ENCODE results near the gene RPIA. TPM values are rescaled to one million over a fixed set of nuclear protein-coding genes. Genes with fewer than 3 reads are reported as not detected.

RPIA gene
- polyA plus RNA-seq, 3 donors = 12.4 to 23.1 (median 17.9) TPM

GRCh38 chr2:88709181-88709631 lies 17.7 kb downstream of the RPIA start:
- Histone ChIP-seq H4K20me1 (ENCODE audit: insufficient read depth, low read length) (no peaks in the 10 kb centered on the region), H2AFZ (ENCODE audit: insufficient read depth, low read depth, low read length, poor library complexity, severe bottlenecking) (no peak overlapping the region)
- H3K4me1 Mint-ChIP-seq = peaks cover 8% of the 10 kb centered on the region

GRCh38 chr2:88711289-88711688 lies 19.8 kb downstream of the RPIA start:
- peaks cover 8% of the 10 kb centered on the region for H3K4me1 Mint-ChIP-seq
- no peak overlapping the region for H3K9ac ChIP-seq (ENCODE audit: insufficient read depth, low read length, poor library complexity, severe bottlenecking)
- no peak for DNase-seq
- no peak overlapping the region for H3K27ac ChIP-seq (ENCODE audit: low read depth in 1 of 2, low read length in 2 of 2)
- no peaks in the 10 kb centered on the region for H3K27me3 ChIP-seq (ENCODE audit: control insufficient read depth in 2 of 2, insufficient read depth in 2 of 2, low read length in 2 of 2)
- H3K4me3 ChIP-seq (replicated peaks in 1 of 3; ENCODE audit: low read depth in 2 of 3, low read length in 3 of 3) = no peak overlapping the region
- H3K4me1 ChIP-seq (ENCODE audit: control insufficient read depth in 1 of 2, insufficient read depth in 2 of 2, low read length in 2 of 2) = no peaks in the 10 kb centered on the region
- H3K27ac Mint-ChIP-seq = no peak overlapping the region
- intact Hi-C loops (cut with micrococcal nuclease) = no loop called here
- no peak for TF ChIP-seq CTCF (IDR thresholded peaks at IDR 0.05)
- WGBS (ENCODE audit: insufficient coverage) = 86% methylated on average over 1 of the region's 1 CpG
- H3K9me3 Mint-ChIP-seq = peaks cover 0 to 6% (median 3%) of the 10 kb centered on the region in 7 donors
- no peak overlapping the region for H3K4me3 Mint-ChIP-seq
- peaks cover 3% of the 10 kb centered on the region for H3K79me2 ChIP-seq (ENCODE audit: insufficient read depth, low read length)
- no peaks in the 10 kb centered on the region for H3K9me3 ChIP-seq (replicated peaks in 1 of 2; ENCODE audit: control insufficient read depth in 1 of 2, insufficient read depth in 1 of 2, low read length in 2 of 2)
- H3K36me3 ChIP-seq (replicated peaks in 1 of 2; ENCODE audit: control insufficient read depth in 1 of 2, insufficient read depth in 2 of 2, low read length in 2 of 2) = no peaks in the 10 kb centered on the region
- no peak overlapping the region for H3K4me2 ChIP-seq (replicated peaks; ENCODE audit: extremely low read depth, low read length, poor library complexity, severe bottlenecking)
- H2AFZ ChIP-seq (ENCODE audit: insufficient read depth, low read depth, low read length, poor library complexity, severe bottlenecking) = no peak overlapping the region
- H3K27me3 Mint-ChIP-seq (ENCODE audit: low read depth in 3 of 3) = peaks cover 0 to 2% (median 0%) of the 10 kb centered on the region in 3 donors
- H4K20me1 ChIP-seq (ENCODE audit: insufficient read depth, low read length) = no peaks in the 10 kb centered on the region
- H3K36me3 Mint-ChIP-seq = peaks cover 17 to 24% of the 10 kb centered on the region in 2 donors

More at GRCh38 chr2:88709181-88709631, 17.7 kb downstream of the RPIA start:
- peaks cover 24 to 25% of the 10 kb centered on the region in 2 donors for H3K36me3 Mint-ChIP-seq
- Histone ChIP-seq H3K4me3 (replicated peaks in 1 of 3; ENCODE audit: low read depth in 2 of 3, low read length in 3 of 3) (no peak overlapping the region), H3K79me2 (ENCODE audit: insufficient read depth, low read length) (no peaks in the 10 kb centered on the region), H3K9me3 (replicated peaks in 1 of 2; ENCODE audit: control insufficient read depth in 1 of 2, insufficient read depth in 1 of 2, low read length in 2 of 2) (peaks cover under 1 to 4% of the 10 kb centered on the region in 2 donors), H3K9ac (ENCODE audit: insufficient read depth, low read length, poor library complexity, severe bottlenecking) (no peak overlapping the region), H3K27ac (ENCODE audit: low read depth in 1 of 2, low read length in 2 of 2) (no peak overlapping the region), H3K27me3 (ENCODE audit: control insufficient read depth in 2 of 2, insufficient read depth in 2 of 2, low read length in 2 of 2) (no peaks in the 10 kb centered on the region), H3K36me3 (replicated peaks in 1 of 2; ENCODE audit: control insufficient read depth in 1 of 2, insufficient read depth in 2 of 2, low read length in 2 of 2) (peaks cover under 1 to 4% of the 10 kb centered on the region in 2 donors), H3K4me1 (ENCODE audit: control insufficient read depth in 1 of 2, insufficient read depth in 2 of 2, low read length in 2 of 2) (no peaks in the 10 kb centered on the region), H3K4me2 (replicated peaks; ENCODE audit: extremely low read depth, low read length, poor library complexity, severe bottlenecking) (no peak overlapping the region)
- H3K9me3 Mint-ChIP-seq = peaks cover 3 to 14% (median 10%) of the 10 kb centered on the region in 7 donors
- no peak for TF ChIP-seq CTCF (IDR thresholded peaks at IDR 0.05)
- H3K27ac Mint-ChIP-seq = no peak overlapping the region
- H3K27me3 Mint-ChIP-seq (ENCODE audit: low read depth in 3 of 3) = no peaks in the 10 kb centered on the region
- WGBS (ENCODE audit: insufficient coverage) = 100% methylated on average over 1 of the region's 4 CpGs
- no peak overlapping the region for H3K4me3 Mint-ChIP-seq
- DNase-seq = no peak
- intact Hi-C loops (cut with micrococcal nuclease) = no loop called here
